GM12878 (cell line): Measurements from ENCODE around the gene NUMB. TPM values are rescaled to one million over a fixed set of nuclear protein-coding genes. Genes with fewer than 3 reads are reported as not detected.

ENCODE experiments used
- ATAC-seq: fragments of 200-7000 bp; cut with Tn5 transposase; 3 replicates; pipeline ENCODE4 v1.9.1; 2020; ENCODE audit warnings: mild to moderate bottlenecking, moderate library complexity
- BruUV-seq: library from RNA; stranded (reverse); fragments of 400-500 nt; replicated peaks from 2 replicates; lab custom pipeline; 2021; lab: Mats Ljungman, UMichigan
- CTCF ChIA-PET: fragments of 300-600 bp; sonication (Branson Sonifier 250); formaldehyde crosslinking; extraction: SDS; loops from one replicate; lab custom pipeline; 2021; ENCODE audit warnings: inconsistent platforms; lab: Yijun Ruan, JAX
- POLR2A ChIA-PET: fragments of 350-600 bp; formaldehyde crosslinking; extraction: SDS; loops from one replicate; lab custom pipeline; 2021; ENCODE audit warnings: inconsistent platforms; lab: Charles Lee
- RAD21 ChIA-PET: fragments of 300-600 bp; sonication (Branson Sonifier 250); formaldehyde crosslinking; loops from one replicate; lab custom pipeline; 2023; ENCODE audit warnings: antibody characterized with exemption; ENCODE audit not compliant: unreplicated experiment; lab: Charles Lee
- SMC1A ChIA-PET: fragments of 300-600 bp; sonication (Branson Sonifier 250); formaldehyde crosslinking; loops from one replicate; lab custom pipeline; 2023; ENCODE audit not compliant: unreplicated experiment, uncharacterized antibody; lab: Charles Lee
- DNase-seq: peaks from one replicate; pipeline ENCODE4 v3.0.0-alpha.2; 2011; ENCODE audit warnings: low read depth, low spot score
- FAIRE-seq: peaks from 3 replicates; lab custom pipeline; 2011; peaks lifted over from hg19 to GRCh38; lab: Jason Lieb, UNC
- H2AFZ ChIP-seq: 2 replicates; pipeline ENCODE4 v1.6.0; 2011; ENCODE audit warnings: low read depth, low read length, control low read depth; ENCODE audit not compliant: control insufficient read depth
- H3K27ac ChIP-seq: 2 replicates; pipeline ENCODE4 v1.5.1; 2011; ENCODE audit warnings: control low read depth; ENCODE audit not compliant: control insufficient read depth, insufficient read depth
- H3K27me3 ChIP-seq, 2 experiments: replicated peaks in 1 of 2; 2 replicates each; pipeline versions ENCODE4 v1.6.0 to v1.6.1; 2011; ENCODE audit warnings: low read length in 1 of 2; ENCODE audit not compliant: control insufficient read depth in 2 of 2, insufficient read depth in 2 of 2
- H3K36me3 ChIP-seq, 2 experiments: 2 replicates each; pipeline ENCODE4 v1.5.1; 2011; ENCODE audit warnings: low read length in 1 of 2; ENCODE audit not compliant: control insufficient read depth in 2 of 2, insufficient read depth in 2 of 2
- H3K4me1 ChIP-seq: 2 replicates; pipeline ENCODE4 v1.6.1; 2011; ENCODE audit warnings: mild to moderate bottlenecking, low read length, moderate library complexity, mixed read lengths; ENCODE audit not compliant: control insufficient read depth, insufficient read depth
- H3K4me2 ChIP-seq: 2 replicates; pipeline ENCODE4 v1.6.0; 2011; ENCODE audit warnings: control low read depth; ENCODE audit not compliant: control insufficient read depth, insufficient read depth
- H3K4me3 ChIP-seq: fragments of 200-600 bp; sonication (generic); 2 replicates; pipeline ENCODE4 v1.5.1; 2016
- H3K79me2 ChIP-seq: 2 replicates; pipeline ENCODE4 v1.6.0; 2011; ENCODE audit warnings: low read length; ENCODE audit not compliant: control insufficient read depth, insufficient read depth
- H3K9ac ChIP-seq: 2 replicates; pipeline ENCODE4 v1.8.0; 2011; ENCODE audit warnings: low read length, control low read depth, mixed read lengths; ENCODE audit not compliant: control insufficient read depth, insufficient read depth
- H3K9me3 ChIP-seq: replicated peaks from 3 replicates; pipeline ENCODE4 v1.5.1; 2011; ENCODE audit warnings: mild to moderate bottlenecking, low read length; ENCODE audit not compliant: control insufficient read depth, insufficient read depth
- H4K20me1 ChIP-seq: 2 replicates; pipeline ENCODE4 v1.6.0; 2011; ENCODE audit not compliant: control insufficient read depth, insufficient read depth
- CEBPB ChIP-seq, 2 experiments: fragments of 150-350 bp in 1 of 2; IDR thresholded peaks; 2 replicates each; pipeline ENCODE4 v1.6.1; 2012 to 2014; ENCODE audit warnings: low read depth in 2 of 2, low read length in 2 of 2, borderline replicate concordance in 1 of 2, inconsistent platforms in 1 of 2
- CHD2 ChIP-seq: IDR thresholded peaks from 2 replicates; pipeline ENCODE4 v1.6.1; 2011; ENCODE audit warnings: low read depth, low read length, improper control_type of control experiment, borderline replicate concordance
- ESRRA ChIP-seq: IDR thresholded peaks from 2 replicates; pipeline ENCODE4 v1.6.1; 2012; ENCODE audit warnings: mild to moderate bottlenecking, low read length, improper control_type of control experiment
- HDAC2 ChIP-seq: fragments of 200-600 bp; sonication (generic); IDR thresholded peaks from 2 replicates; pipeline ENCODE4 v1.6.1; 2017
- KLF5 ChIP-seq: fragments of 450-650 bp; IDR thresholded peaks from 2 replicates; pipeline ENCODE4 v1.6.1; 2014; ENCODE audit warnings: mild to moderate bottlenecking; ENCODE audit not compliant: partially characterized antibody
- MYB ChIP-seq: fragments of 150-350 bp; IDR thresholded peaks from 2 replicates; pipeline ENCODE4 v1.6.1; 2014; ENCODE audit warnings: mild to moderate bottlenecking, low read depth, low read length, borderline replicate concordance
- RAD51 ChIP-seq: fragments of 450-650 bp; IDR thresholded peaks from 2 replicates; pipeline ENCODE4 v1.6.1; 2016; ENCODE audit warnings: moderate library complexity, mild to moderate bottlenecking, inconsistent platforms
- RB1 ChIP-seq: fragments of 450-650 bp; formaldehyde crosslinking; IDR thresholded peaks from 2 replicates; pipeline ENCODE4 v1.6.1; 2017; ENCODE audit warnings: mild to moderate bottlenecking, borderline replicate concordance
- STAT3 ChIP-seq: IDR thresholded peaks from 2 replicates; pipeline ENCODE4 v1.6.1; 2011; ENCODE audit warnings: low read depth, low read length, improper control_type of control experiment
- USF1 ChIP-seq: IDR thresholded peaks from 2 replicates; pipeline ENCODE4 v1.6.1; 2011; ENCODE audit warnings: borderline replicate concordance, low read depth, mild to moderate bottlenecking, moderate library complexity, mixed read lengths, low read length; ENCODE audit not compliant: insufficient read depth; ENCODE audit errors: extremely low read length
- ZBTB4 ChIP-seq: fragments of 450-650 bp; formaldehyde crosslinking; IDR thresholded peaks from 2 replicates; pipeline ENCODE4 v1.4.0; 2022; ENCODE audit warnings: mild to moderate bottlenecking, moderate library complexity
- WGBS: methylation state at CpG from one replicate; pipeline ENCODE4 v1.1.6; 2016; ENCODE audit warnings: low lambda C conversion rate; ENCODE audit not compliant: insufficient replicate concordance, insufficient coverage; ENCODE audit errors: missing lambda C conversion rate; 5-methylcytosine and 5-hydroxymethylcytosine counted together
- in situ Hi-C: fragments of 300-500 bp; cut with MboI; formaldehyde crosslinking; loops from 9 replicates; pipeline ENCODE4 v1.14.3; 2018; ENCODE audit warnings: mixed read lengths
- intact Hi-C: fragments of 100-400 bp; cut with micrococcal nuclease; formaldehyde crosslinking; loops from one replicate; pipeline ENCODE4 v1.14.2; 2022; ENCODE audit not compliant: unreplicated experiment
- polyA plus RNA-seq, 11 experiments: library from polyadenylated mRNA; depleted of rRNA in 4 of 11; unstranded in 6 of 11; stranded (reverse) in 5 of 11; fragments of >200 nt; fragmentation: Nextera tagmentation in 4 of 11; fragmentation: Illumina TruSeq in 1 of 11; extraction: Ambion mirVana in 4 of 11; extraction: Trizol in 1 of 11; gene quantifications; 1 replicate in 1 of 11; 2 replicates in 10 of 11; pipeline versions ENCODE4 v1.2.1 to v1.2.3, GENCODE V29; 2011 to 2016; ENCODE audit warnings: inconsistent platforms in 2 of 11, missing spikeins in 2 of 11, low read depth in 1 of 11
- total RNA-seq, 4 experiments: library from RNA; depleted of rRNA in 3 of 4; stranded (reverse); fragments of >200 nt in 3 of 4; fragmentation: Illumina TruSeq in 1 of 4; extraction: Trizol in 1 of 4; gene quantifications; 2 replicates each; pipeline versions ENCODE4 v1.2.1 to v1.2.3, GENCODE V29; 2013 to 2021

Gene NUMB
- total and polyA plus RNA-seq, 10 of the 15 experiments (the other 5 are each of a cell fraction or from before 2014, with no cell fraction given): 22.0 to 147 (median 48.9) TPM

GRCh38 chr14:73462815-73463214, 4.5 kb upstream of the NUMB start:
- SMC1A ChIA-PET: interaction anchor here (0.8 to 17.1 kb wide), 22 partner anchors 6 to 214 kb away, joined by 3 to 311 read pairs (median 5); partner anchors contain the start of gene NUMB
- Histone ChIP-seq H3K4me1 (peaks cover 30% of the 10 kb centered on the region), H3K9ac (no peak overlapping the region), H2AFZ (no peak overlapping the region), H3K79me2 (peaks cover 6% of the 10 kb centered on the region), H3K27ac (no peak overlapping the region), H3K36me3 (no peaks in the 10 kb centered on the region), H3K4me2 (no peak overlapping the region), H3K9me3 (no peaks in the 10 kb centered on the region), H3K4me3 (no peak overlapping the region), H3K27me3 (no peaks in the 10 kb centered on the region), H4K20me1 (no peaks in the 10 kb centered on the region)
- DNase-seq (no peak), FAIRE-seq (no peak), ATAC-seq (no peak)
- WGBS: 72% methylated on average over 4 of the region's 4 CpGs
- CTCF ChIA-PET: interaction anchor here (0.6 to 19.2 kb wide), 9 partner anchors 10 to 188 kb away, joined by 3 to 252 read pairs (median 4); no protein-coding TSS in a partner anchor
- intact Hi-C loops: no loop called here
- RAD21 ChIA-PET: interaction anchor here (0.9 to 26.5 kb wide), 16 partner anchors 8 to 405 kb away, joined by 3 to 591 read pairs (median 3); partner anchors contain the start of gene RBM25
- in situ Hi-C loops: no loop called here
- TF ChIP-seq RAD51 (no peak), HDAC2 (no peak), ESRRA (no peak), CEBPB (IDR thresholded peaks at IDR 0.05; ENCODE audit: borderline replicate concordance in 1 of 2, low read depth in 2 of 2, low read length in 2 of 2) (no peak)
- BruUV-seq: no TSS peak
- POLR2A ChIA-PET: interaction anchor here (0.5 to 2.2 kb wide), 11 partner anchors 10 to 235 kb away, joined by 3 to 10 read pairs (median 4); no protein-coding TSS in a partner anchor

GRCh38 chr14:73462048-73462715, 3.8 kb upstream of the NUMB start:
- RAD21 ChIA-PET: interaction anchor here (1.1 to 26.5 kb wide), 11 partner anchors 7 to 404 kb away, joined by 3 to 591 read pairs (median 4); partner anchors contain the start of gene RBM25
- CTCF ChIA-PET: interaction anchor here (0.6 to 19.2 kb wide), 8 partner anchors 10 to 230 kb away, joined by 3 to 252 read pairs (median 4); no protein-coding TSS in a partner anchor
- no peak for DNase-seq
- no TSS peak for BruUV-seq
- SMC1A ChIA-PET: interaction anchor here (0.6 to 17.1 kb wide), 16 partner anchors 10 to 214 kb away, joined by 3 to 311 read pairs (median 5); no protein-coding TSS in a partner anchor
- Histone ChIP-seq H2AFZ (no peak overlapping the region), H3K27me3 (no peaks in the 10 kb centered on the region), H3K79me2 (peaks cover 12% of the 10 kb centered on the region), H4K20me1 (no peaks in the 10 kb centered on the region), H3K36me3 (no peaks in the 10 kb centered on the region), H3K9ac (no peak overlapping the region), H3K27ac (no peak overlapping the region), H3K4me2 (no peak overlapping the region), H3K4me1 (peaks cover 25% of the 10 kb centered on the region), H3K4me3 (no peak overlapping the region), H3K9me3 (no peaks in the 10 kb centered on the region)
- POLR2A ChIA-PET: interaction anchor here (0.5 to 2.2 kb wide), 9 partner anchors 11 to 480 kb away, joined by 3 to 10 read pairs (median 5); no protein-coding TSS in a partner anchor
- intact Hi-C loops: no loop called here
- FAIRE-seq: no peak
- in situ Hi-C loops: no loop called here
- ATAC-seq: no peak
- 93% methylated on average over 6 of the region's 6 CpGs for WGBS
- TF ChIP-seq CHD2 (no peak), USF1 (no peak), MYB (no peak), KLF5 (no peak), ZBTB4 (CRISPR knock-in tag) (no peak), STAT3 (no peak), RB1 (no peak)
